GM19452 (cell line): ENCODE measurements around the gene FEM1B.

Source experiments
- ATAC-seq: cut with Tn5 transposase; IDR thresholded peaks from one replicate; pipeline ENCODE4 v1.9.1; 2021; ENCODE audit not compliant: unreplicated experiment

Gene FEM1B

GRCh38 chr15:68305420-68305871 is 27.9 kb downstream of the FEM1B start:
- ATAC-seq, result no peak

GRCh38 chr15:68307131-68307928 is 29.8 kb downstream of the FEM1B start:
- ATAC-seq, result no peak

GRCh38 chr15:68309024-68309423 is 31.5 kb downstream of the FEM1B start:
- no peak for ATAC-seq

- ATAC-seq, result no peak
Observed at GRCh38 chr15:68310178-68310803, 32.7 kb downstream of the FEM1B start.

GRCh38 chr15:68310804-68311463 is 33.4 kb downstream of the FEM1B start:
- ATAC-seq, result no peak

GRCh38 chr15:68311464-68311835 is 33.9 kb downstream of the FEM1B start:
- ATAC-seq, result no peak

- ATAC-seq, result no peak
Observed at GRCh38 chr15:68311859-68312557, 34.5 kb downstream of the FEM1B start.

GRCh38 chr15:68312701-68313204 is 35.2 kb downstream of the FEM1B start:
- ATAC-seq, result no peak

GRCh38 chr15:68313501-68314410 is 36.2 kb downstream of the FEM1B start:
- ATAC-seq, result no peak

GRCh38 chr15:68314563-68314962 is 37.0 kb downstream of the FEM1B start:
- no peak for ATAC-seq

- no peak for ATAC-seq
Observed at GRCh38 chr15:68315035-68315434, 37.5 kb downstream of the FEM1B start.

- no peak for ATAC-seq
Observed at GRCh38 chr15:68315495-68316031, 38.0 kb downstream of the FEM1B start.

- ATAC-seq, result no peak
Observed at GRCh38 chr15:68316061-68316804, 38.7 kb downstream of the FEM1B start.

GRCh38 chr15:68317281-68318007 is 39.9 kb downstream of the FEM1B start:
- no peak for ATAC-seq

GRCh38 chr15:68318008-68318835 is 40.7 kb downstream of the FEM1B start:
- no peak for ATAC-seq

GRCh38 chr15:68318931-68319909 is 41.7 kb downstream of the FEM1B start:
- no peak for ATAC-seq
